T-helper 2 cell treated with Interferon-gamma antibody and Interleukin-4, amounts not matched to agents 5 μg/mL and 100 μg/mL, for 36 hours (primary cell): ENCODE measurements around the gene LRRC37A3.
"Not testable (repeated sequence)": the region's sequence is repeated elsewhere in the genome, so short reads cannot be mapped to it uniquely, and the experiment has no call there.

ENCODE experiments used
- DNase-seq: peaks from one replicate; pipeline ENCODE4 v3.0.0; 2021; ENCODE audit warnings: low spot score
- H3K27ac Mint-ChIP-seq: one replicate; pipeline ENCODE4 v1.8.0; 2021; ENCODE audit warnings: mild to moderate bottlenecking, mixed read lengths
- H3K27me3 Mint-ChIP-seq: one replicate; pipeline ENCODE4 v1.8.0; 2021; ENCODE audit warnings: low read depth, mixed read lengths
- H3K36me3 Mint-ChIP-seq: one replicate; pipeline ENCODE4 v1.8.0; 2021; ENCODE audit warnings: low read depth, mixed read lengths
- H3K4me1 Mint-ChIP-seq: one replicate; pipeline ENCODE4 v1.8.0; 2021; ENCODE audit warnings: low read depth, mixed read lengths
- H3K4me3 Mint-ChIP-seq: one replicate; pipeline ENCODE4 v1.8.0; 2022; ENCODE audit warnings: mild to moderate bottlenecking, moderate library complexity, mixed read lengths
- H3K9me3 Mint-ChIP-seq: one replicate; pipeline ENCODE4 v1.8.0; 2021; ENCODE audit warnings: mixed read lengths

The LRRC37A3 gene

DNA sequence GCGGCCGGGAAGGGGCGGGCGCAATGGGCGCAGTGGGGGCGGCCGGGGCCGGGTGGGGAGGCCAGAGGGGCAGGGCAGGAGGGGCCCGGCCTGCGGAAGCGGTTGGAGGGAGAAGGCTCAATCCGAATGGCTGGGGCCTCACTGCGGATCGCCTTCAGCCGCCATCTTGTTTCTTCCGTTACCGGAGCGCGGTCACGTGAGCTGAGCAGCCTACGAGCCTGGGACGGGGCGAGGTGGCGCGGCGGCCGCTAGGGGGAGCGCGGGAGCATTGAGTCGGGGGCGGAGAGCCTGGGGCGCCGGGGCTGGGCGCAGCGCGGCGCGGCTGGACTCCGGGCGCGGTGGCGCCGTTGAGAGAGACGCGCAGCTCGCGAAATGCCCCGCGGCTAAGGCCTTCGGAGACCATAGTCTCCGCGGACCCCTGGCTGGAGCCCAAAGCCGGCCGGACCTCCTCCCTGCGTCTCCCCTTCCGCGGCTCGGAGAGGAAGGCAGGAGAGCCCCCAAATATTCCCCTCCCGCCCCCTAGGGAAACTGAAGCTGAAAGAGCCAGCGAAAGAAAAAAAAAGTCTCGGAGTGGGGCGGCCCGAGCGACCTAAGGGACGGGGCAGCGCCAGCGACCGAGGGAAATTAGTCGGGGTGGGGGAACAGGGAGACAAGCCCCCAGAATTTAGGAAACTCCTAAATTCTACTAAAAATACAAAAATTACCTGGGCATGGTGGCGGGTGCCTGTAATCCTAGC, at the start of gene LRRC37A3:
Gene LRRC37A3, minus strand, starts transcription at position 190 of the 737 bp plus-strand sequence. CDS start 22,221 bp downstream, outside the sequence.
- not testable (repeated sequence) for H3K36me3 Mint-ChIP-seq, H3K9me3 Mint-ChIP-seq, H3K27me3 Mint-ChIP-seq
- H3K27ac Mint-ChIP-seq = peak within 1 kb of the TSS; percentile 88
- H3K4me3 Mint-ChIP-seq = peak within 1 kb of the TSS; percentile 86
- peaks cover 20% of the 10 kb centered on the region for H3K4me1 Mint-ChIP-seq
- DNase-seq = peak; percentile 100

DNA sequence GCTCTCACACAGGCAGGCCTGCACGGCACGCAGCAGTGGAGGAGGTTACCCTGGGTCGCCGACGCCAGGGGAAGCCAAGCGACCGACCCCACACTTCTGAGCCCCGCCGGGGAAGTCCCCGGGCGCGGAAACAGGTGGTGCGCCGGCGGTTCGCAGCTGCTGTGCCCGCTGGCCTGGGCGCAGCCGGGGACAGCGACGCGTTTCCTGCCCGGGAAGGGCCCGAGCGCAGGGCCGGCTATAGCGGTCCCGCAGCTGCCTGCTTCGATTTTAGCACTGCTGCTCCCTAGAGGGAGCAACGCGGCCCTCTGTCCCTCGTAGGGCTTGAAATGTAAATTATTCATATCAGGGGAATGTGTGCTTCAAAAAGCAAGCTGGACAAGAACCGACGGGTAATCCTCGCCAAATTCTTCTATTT, 46.6 kb upstream of the LRRC37A3 start:
- not testable (repeated sequence) for H3K9me3 Mint-ChIP-seq, H3K27me3 Mint-ChIP-seq, H3K36me3 Mint-ChIP-seq
- Mint-ChIP-seq H3K4me3 (peak overlapping the region; percentile 76), H3K4me1 (peaks cover 60% of the 10 kb centered on the region), H3K27ac (peak overlapping the region; percentile 95)
- DNase-seq = peak; percentile 79

DNA sequence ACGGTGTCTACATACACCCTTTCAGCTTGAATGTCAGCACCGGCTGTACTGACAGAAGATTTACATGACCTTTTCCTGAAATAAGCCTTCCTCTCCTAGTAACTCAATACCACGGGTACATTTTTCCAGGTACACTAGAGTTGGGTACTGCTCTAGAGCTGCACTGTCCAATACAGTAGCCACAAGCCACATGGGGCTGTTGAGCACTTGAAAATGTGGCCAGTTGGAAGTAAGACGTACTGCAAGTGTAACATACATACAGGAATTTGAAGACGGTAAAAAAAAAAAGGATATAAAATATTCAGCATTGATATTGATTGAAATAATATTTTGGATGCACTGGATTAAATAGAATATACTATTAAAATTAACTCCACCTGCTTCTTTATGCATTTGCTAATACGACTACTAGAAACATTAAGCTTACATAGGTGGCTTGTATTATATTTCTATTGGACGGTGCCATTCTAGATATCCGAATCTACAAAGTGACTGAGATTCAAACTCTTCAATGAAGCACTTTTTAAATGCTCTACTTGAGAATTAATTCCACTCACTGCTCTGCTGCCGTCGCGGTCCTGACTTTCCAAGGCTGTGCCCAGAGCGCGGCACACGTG, 46.1 kb upstream of the LRRC37A3 start:
- Mint-ChIP-seq H3K4me3 (peak overlapping the region; percentile 76), H3K4me1 (peaks cover 56% of the 10 kb centered on the region), H3K27ac (peak overlapping the region; percentile 95)
- not testable (repeated sequence) for H3K9me3 Mint-ChIP-seq, H3K36me3 Mint-ChIP-seq, DNase-seq, H3K27me3 Mint-ChIP-seq

DNA sequence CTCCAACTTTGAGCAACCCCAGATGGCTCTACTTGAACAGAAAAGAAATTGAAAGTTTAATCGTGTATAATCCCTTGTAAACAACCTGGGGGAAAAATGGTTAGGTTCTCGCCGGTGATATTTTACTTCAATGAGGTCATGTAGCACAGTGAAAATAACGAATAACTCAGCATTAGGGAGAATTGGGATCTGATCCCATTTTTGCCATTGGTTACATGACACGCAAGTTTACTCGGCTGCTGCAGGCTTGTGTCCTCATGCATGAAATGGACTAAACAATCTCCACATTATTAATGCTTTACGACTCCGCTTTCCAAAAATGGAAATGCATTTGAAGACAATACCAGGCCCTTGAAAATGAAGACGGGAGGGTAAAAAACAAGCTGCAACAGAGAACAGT, 45.5 kb upstream of the LRRC37A3 start:
- Mint-ChIP-seq H3K27ac (no peak overlapping the region), H3K27me3 (no peaks in the 10 kb centered on the region), H3K4me3 (peak overlapping the region; percentile 76), H3K36me3 (peaks cover 3% of the 10 kb centered on the region), H3K4me1 (peaks cover 55% of the 10 kb centered on the region), H3K9me3 (no peaks in the 10 kb centered on the region)
- DNase-seq = no peak

DNA sequence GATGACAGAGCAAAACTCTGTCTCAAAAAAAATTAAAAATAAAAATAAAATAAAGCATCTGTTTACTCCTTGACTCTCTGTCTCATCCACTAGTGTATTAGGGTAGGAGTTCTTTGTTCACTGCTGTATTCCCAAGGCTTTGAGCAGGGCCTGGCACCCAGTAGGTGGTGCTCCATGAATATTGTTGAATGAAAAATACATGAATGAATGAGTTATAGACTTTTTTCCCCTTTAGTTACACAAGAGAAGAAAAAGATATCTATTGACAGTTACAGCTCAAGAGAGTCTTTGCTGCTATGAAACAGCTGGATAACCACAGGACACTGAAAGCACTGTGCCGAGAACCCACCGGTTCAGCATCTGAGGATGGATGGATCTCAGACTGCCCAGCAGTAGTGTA, 44.5 kb upstream of the LRRC37A3 start:
- peaks cover 49% of the 10 kb centered on the region for H3K4me1 Mint-ChIP-seq
- not testable (repeated sequence) for H3K27ac Mint-ChIP-seq, H3K36me3 Mint-ChIP-seq, H3K9me3 Mint-ChIP-seq, DNase-seq, H3K27me3 Mint-ChIP-seq
- peak overlapping the region; percentile 39 for H3K4me3 Mint-ChIP-seq

DNA sequence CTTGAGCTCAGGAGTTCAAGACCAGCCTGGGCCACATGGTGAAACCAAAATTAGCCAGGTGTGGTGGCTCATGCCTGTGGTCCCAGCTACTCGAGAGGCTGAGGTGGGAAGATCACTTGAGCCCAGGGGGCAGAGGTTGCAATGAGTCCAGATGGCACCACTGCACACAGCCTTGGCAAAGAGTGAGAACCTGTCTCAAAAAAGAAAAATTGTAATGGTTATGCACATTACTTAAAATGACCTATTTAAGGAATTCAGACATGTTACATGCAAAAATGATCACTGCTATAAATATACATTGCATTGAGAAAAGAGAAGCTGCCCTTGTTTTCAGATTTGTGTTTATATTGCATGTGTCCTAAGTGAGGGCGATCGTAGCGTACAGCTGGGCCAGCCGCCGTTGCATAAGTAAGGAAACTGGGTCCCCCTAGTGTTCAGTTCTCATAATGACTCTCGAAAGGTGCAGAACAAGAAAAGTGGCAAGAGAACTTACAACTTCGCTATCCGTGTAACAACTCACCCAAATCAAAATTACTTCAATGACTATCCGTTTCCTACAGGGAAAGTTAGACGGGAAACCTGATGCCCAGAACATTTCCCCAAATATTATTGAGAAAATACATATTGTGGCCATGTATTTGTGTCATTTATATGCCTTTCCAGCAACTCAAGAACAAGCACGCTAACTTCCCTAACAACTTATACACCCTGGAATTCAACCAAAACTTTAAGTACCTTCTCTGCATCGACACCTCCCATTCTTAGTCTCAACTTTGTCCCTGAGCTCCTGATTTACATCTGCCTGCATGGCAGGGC, 42.5 kb upstream of the LRRC37A3 start:
- DNase-seq = peak; percentile 52
- Mint-ChIP-seq H3K4me1 (peaks cover 29% of the 10 kb centered on the region), H3K4me3 (peak overlapping the region; percentile 26)
- not testable (repeated sequence) for H3K36me3 Mint-ChIP-seq, H3K9me3 Mint-ChIP-seq, H3K27me3 Mint-ChIP-seq, H3K27ac Mint-ChIP-seq

DNA sequence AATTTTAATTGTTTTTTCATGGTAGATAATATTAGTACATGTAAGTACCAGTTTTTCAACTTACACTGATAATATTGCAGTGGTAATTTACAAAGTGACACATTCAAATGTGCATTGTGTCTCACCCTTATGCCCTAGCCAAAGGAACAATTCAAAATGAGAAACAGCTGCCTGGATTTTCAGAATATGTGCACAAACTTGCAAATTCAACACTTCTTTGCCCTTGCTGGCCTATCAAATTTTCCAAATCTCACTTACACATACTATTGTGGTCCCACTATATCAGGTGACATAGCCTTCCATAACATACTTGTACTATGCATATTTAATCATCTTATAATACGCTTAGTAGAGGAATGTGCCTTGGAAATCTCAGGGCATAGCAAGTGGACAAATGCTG, 32.6 kb upstream of the LRRC37A3 start:
- Mint-ChIP-seq H3K36me3 (no peaks in the 10 kb centered on the region), H3K27me3 (no peaks in the 10 kb centered on the region), H3K27ac (no peak overlapping the region)

DNA sequence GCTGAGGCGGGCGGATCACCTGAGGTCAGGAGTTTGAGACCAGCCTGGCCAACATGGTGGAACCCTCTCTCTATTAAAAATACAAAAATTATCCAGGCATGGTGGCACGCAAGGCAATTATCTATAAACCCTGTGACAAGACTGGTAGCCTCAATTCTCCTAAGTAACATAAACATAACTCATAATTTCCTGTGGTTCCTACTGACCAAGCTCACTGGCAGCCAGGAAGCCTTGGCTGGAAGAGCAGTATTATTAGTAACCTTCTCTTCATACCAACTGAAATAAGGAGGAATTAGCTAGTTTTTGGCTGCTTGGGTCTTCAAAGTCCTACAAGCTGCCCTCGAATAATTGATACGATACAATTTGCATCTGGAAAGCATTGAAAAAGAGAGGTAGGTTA, 31.6 kb upstream of the LRRC37A3 start:
- no peak overlapping the region for H3K4me3 Mint-ChIP-seq
- H3K36me3 Mint-ChIP-seq = no peaks in the 10 kb centered on the region
- no peak for DNase-seq
- no peak overlapping the region for H3K27ac Mint-ChIP-seq
- H3K27me3 Mint-ChIP-seq = no peaks in the 10 kb centered on the region
- H3K4me1 Mint-ChIP-seq = peaks cover 3% of the 10 kb centered on the region
- H3K9me3 Mint-ChIP-seq = no peaks in the 10 kb centered on the region

More for the DNA sequence above, 32.6 kb upstream of the LRRC37A3 start:
- Mint-ChIP-seq H3K4me1 (no peaks in the 10 kb centered on the region), H3K9me3 (no peaks in the 10 kb centered on the region), H3K4me3 (no peak overlapping the region)
- DNase-seq = no peak

DNA sequence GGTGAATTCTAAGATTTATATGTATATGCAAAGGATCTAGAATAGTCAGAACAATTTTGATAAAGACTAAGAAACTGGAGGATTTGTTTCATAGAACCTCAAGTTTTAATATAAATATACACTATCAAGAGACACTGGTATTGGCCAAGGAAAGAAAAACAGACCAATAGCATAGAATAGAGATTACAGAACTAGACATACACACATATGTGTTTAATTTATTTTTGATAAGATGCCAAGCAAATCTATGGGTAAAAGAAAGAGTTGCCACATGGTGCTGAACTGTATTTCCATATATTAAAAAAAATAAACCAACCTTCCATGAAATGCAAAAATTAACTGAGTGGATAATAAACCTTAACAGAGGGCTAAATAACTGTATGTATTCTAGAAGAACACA, 27.9 kb upstream of the LRRC37A3 start:
- no peak overlapping the region for H3K27ac Mint-ChIP-seq
- DNase-seq = no peak

DNA sequence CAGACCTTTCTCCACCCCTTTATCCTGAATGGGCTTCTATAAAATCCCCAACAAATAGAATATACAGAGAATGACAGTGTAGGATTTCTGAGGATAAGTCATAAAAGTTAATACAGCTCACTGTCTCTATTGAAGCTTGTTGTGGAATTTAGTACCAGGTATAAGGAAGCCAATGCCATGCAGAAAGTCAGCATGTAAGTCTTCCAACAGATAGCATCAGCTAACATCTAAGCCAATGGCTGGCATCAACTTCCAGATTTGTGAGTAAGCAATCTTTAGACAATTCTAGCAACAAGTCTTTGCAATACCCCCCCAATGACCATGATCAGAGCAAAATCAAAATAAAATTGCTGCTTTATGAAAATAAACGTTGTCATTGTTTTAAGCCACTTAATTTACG, 22.5 kb upstream of the LRRC37A3 start:
- Mint-ChIP-seq H3K27me3 (no peaks in the 10 kb centered on the region), H3K36me3 (no peaks in the 10 kb centered on the region), H3K27ac (no peak overlapping the region)

More for the DNA sequence above, 27.9 kb upstream of the LRRC37A3 start:
- H3K4me3 Mint-ChIP-seq = no peak overlapping the region
- no peaks in the 10 kb centered on the region for H3K27me3 Mint-ChIP-seq
- H3K4me1 Mint-ChIP-seq = peaks cover 3% of the 10 kb centered on the region
- no peaks in the 10 kb centered on the region for H3K9me3 Mint-ChIP-seq
- H3K36me3 Mint-ChIP-seq = no peaks in the 10 kb centered on the region

DNA sequence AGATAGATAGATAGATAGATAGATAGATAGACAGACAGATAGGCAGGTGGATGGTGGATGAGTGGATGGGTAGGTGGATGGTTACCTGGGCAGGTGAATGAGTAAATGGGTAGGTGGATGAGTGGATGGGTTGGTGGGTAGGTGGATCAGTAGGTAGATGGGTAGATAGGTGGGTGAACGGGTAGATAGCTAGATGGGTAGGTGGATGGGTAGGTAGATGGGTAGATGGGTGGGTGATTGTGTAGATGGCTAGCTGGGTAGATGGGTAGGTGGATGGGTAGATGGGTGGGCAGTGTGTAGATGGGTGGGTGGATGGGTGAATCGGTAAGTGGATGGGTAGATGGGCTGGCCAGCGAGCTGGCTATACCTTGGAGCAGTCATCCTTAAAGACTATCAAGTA, 21.8 kb upstream of the LRRC37A3 start:
- no peaks in the 10 kb centered on the region for H3K27me3 Mint-ChIP-seq

More for the DNA sequence above, 22.5 kb upstream of the LRRC37A3 start:
- no peak for DNase-seq
- no peak overlapping the region for H3K4me3 Mint-ChIP-seq
- no peaks in the 10 kb centered on the region for H3K9me3 Mint-ChIP-seq
- peaks cover 16% of the 10 kb centered on the region for H3K4me1 Mint-ChIP-seq

DNA sequence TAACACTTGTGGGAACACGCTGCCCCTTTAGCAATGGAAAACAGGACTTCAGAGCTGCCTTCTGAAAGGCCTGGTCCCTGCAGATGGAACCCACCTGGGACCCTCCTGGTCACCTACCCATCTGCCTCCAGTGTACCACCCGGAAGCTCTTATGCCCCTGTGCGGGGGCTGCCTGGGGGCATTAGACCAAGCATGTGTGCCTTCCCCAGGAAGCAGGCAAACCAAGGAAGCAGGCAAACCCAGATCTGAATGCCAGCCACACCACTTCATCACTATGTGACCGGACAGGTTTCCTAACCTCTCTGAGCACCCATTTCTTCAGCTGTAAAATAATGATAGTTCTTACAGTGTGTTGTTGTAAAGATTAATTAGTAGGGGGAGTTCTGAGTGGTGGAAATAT, 20.8 kb upstream of the LRRC37A3 start:
- H3K9me3 Mint-ChIP-seq = no peaks in the 10 kb centered on the region
- H3K27ac Mint-ChIP-seq = no peak overlapping the region
- H3K36me3 Mint-ChIP-seq = no peaks in the 10 kb centered on the region
- no peak overlapping the region for H3K4me3 Mint-ChIP-seq
- peaks cover 13% of the 10 kb centered on the region for H3K4me1 Mint-ChIP-seq
- no peak for DNase-seq
- H3K27me3 Mint-ChIP-seq = no peaks in the 10 kb centered on the region

More for the DNA sequence above, 21.8 kb upstream of the LRRC37A3 start:
- Mint-ChIP-seq H3K9me3 (no peaks in the 10 kb centered on the region), H3K4me1 (peaks cover 13% of the 10 kb centered on the region), H3K4me3 (no peak overlapping the region), H3K36me3 (no peaks in the 10 kb centered on the region), H3K27ac (no peak overlapping the region)
- no peak for DNase-seq

DNA sequence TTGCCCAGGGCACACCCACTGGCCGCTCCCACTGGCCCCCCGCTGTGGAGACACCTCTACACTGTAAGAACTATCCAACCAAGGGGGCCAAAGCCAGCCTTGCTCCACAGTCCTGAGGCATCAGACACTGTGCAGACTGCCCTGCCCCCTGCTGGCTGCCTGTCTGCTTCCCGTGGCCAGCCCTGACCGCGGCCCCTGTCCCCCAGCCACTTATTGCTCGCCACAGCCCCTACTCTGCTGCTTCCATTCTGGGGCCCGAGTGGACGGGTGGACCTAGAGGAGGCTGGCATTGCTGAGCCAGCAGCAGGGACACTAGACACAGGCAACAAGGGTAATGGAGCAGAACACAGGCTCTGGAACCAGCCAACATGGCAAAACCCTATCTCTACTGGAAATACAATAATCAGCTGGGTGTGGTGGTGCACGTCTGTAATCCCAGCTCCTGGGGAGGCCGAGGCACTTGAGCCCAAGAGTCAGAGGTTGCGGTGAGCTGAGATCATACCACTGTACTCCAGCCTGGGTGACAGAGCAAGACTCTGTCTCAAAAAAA, 19.7 kb upstream of the LRRC37A3 start:
- Mint-ChIP-seq H3K36me3 (no peaks in the 10 kb centered on the region), H3K27ac (peak overlapping the region; percentile 27), H3K27me3 (no peaks in the 10 kb centered on the region), H3K4me3 (no peak overlapping the region), H3K9me3 (no peaks in the 10 kb centered on the region), H3K4me1 (peaks cover 13% of the 10 kb centered on the region)
- DNase-seq = peak; percentile 42

DNA sequence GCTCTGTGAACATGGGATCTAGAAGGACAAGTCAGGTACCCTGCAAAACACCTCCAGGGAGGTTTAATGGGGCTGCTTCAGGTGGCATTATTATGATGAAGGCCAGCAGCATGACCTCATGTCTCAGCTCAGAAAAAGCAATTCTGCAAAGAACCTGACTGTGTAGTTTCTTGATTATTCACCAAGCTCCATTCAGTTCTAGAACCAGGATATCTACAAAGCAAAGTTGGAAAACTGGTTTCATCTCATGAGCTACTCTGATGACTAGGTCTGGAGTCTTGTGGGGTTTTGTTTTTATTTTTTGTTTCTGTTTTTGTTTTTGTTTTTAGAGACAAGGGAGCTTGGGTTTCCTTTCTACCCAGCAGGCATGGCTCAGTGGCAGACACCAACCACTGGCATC, 19.0 kb upstream of the LRRC37A3 start:
- Mint-ChIP-seq H3K4me1 (peaks cover 13% of the 10 kb centered on the region), H3K36me3 (no peaks in the 10 kb centered on the region), H3K27me3 (no peaks in the 10 kb centered on the region), H3K27ac (peak overlapping the region; percentile 36), H3K4me3 (no peak overlapping the region), H3K9me3 (no peaks in the 10 kb centered on the region)
- no peak for DNase-seq
